ENCODE data around the gene ZNF770. TPM values are rescaled to one million over a fixed set of nuclear protein-coding genes. Genes with fewer than 3 reads are reported as not detected.

The ZNF770 gene, protein sequence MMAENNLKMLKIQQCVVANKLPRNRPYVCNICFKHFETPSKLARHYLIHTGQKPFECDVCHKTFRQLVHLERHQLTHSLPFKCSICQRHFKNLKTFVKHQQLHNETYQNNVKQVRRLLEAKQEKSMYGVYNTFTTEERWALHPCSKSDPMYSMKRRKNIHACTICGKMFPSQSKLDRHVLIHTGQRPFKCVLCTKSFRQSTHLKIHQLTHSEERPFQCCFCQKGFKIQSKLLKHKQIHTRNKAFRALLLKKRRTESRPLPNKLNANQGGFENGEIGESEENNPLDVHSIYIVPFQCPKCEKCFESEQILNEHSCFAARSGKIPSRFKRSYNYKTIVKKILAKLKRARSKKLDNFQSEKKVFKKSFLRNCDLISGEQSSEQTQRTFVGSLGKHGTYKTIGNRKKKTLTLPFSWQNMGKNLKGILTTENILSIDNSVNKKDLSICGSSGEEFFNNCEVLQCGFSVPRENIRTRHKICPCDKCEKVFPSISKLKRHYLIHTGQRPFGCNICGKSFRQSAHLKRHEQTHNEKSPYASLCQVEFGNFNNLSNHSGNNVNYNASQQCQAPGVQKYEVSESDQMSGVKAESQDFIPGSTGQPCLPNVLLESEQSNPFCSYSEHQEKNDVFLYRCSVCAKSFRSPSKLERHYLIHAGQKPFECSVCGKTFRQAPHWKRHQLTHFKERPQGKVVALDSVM
- 34.0 and 56.1 TPM in 2 replicates for total RNA-seq (ENCODE audit: low replicate concordance)

DNA sequence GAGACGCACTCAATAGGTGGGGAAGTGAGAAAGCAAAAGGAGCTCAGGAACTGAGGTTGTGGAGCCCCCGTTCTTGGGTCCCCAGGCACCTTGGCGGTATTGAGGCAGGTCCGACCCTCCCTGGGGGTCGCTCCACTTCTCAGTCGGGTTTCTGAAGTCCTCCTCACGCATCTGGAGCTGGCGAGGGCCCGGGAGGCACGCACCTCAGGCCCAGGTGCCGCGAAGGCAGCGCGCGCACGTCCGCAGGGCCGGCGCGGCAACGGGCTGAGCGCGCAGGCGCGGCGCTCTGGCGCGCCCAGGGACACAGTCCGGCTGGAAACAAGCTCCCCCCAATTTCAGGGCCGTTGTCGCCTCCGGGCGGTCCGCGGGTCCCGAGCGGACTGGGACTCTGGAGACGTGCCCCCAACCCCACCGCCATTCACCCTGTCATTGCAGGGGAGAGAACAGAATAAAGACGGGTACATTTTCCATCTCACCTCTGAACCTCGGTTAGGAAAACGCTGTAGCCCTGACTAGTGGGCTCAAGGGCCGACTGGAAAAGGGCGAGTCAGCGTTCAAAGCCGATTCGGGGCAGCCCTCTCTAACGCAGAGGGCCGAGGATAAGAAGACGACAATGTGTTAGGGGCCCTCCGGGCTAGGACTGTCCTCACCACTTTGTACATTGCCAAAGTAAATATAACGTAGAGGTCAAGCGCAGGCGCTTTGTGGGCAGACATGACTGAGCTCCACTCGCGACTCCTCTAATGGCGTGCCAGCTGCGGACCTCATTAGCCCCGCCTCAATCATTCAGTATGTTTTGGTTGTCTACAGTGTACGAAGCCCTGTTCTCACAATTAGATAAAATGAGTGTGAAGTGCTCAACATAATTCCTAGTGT is at the start of gene ZNF770:
Gene ZNF770 (minus strand): TSS at position 261 of the 876 bp plus-strand sequence. CDS start 4,853 bp downstream, outside the sequence.
- Histone ChIP-seq H2AFZ (replicated peaks) (peak within 1 kb of the TSS; percentile 98), H3K9ac (peak within 1 kb of the TSS; percentile 88), H3F3A (ENCODE audit: low read depth) (peaks cover 4% of the 10 kb centered on the region), H3K9me3 (ENCODE audit: low read depth) (no peaks in the 10 kb centered on the region), H3K4me3 (peak within 1 kb of the TSS; percentile 92), H3K4me2 (peak within 1 kb of the TSS; percentile 85), H4K20me1 (ENCODE audit: low read depth) (peaks cover 19% of the 10 kb centered on the region), H3K27ac (no peak within 1 kb of the TSS), H3K27me3 (no peaks in the 10 kb centered on the region), H3K79me2 (ENCODE audit: low read depth) (peaks cover 49% of the 10 kb centered on the region), H3K4me1 (peaks cover 10% of the 10 kb centered on the region), H3K36me3 (no peaks in the 10 kb centered on the region)
- no peaks in the 10 kb centered on the region for H3K9me3 Mint-ChIP-seq
- peaks cover 16% of the 10 kb centered on the region for H3K4me1 Mint-ChIP-seq
- H3K4me3 Mint-ChIP-seq: peak within 1 kb of the TSS; percentile 97
- DNase-seq (ENCODE audit: low spot score): peak; percentile 84
- peak within 1 kb of the TSS; percentile 98 for H3K27ac Mint-ChIP-seq
- H3K36me3 Mint-ChIP-seq: no peaks in the 10 kb centered on the region
- TF ChIP-seq EZH2 (IDR thresholded peaks at IDR 0.05): peak; percentile 49
- TF ChIP-seq, protein P1, sequence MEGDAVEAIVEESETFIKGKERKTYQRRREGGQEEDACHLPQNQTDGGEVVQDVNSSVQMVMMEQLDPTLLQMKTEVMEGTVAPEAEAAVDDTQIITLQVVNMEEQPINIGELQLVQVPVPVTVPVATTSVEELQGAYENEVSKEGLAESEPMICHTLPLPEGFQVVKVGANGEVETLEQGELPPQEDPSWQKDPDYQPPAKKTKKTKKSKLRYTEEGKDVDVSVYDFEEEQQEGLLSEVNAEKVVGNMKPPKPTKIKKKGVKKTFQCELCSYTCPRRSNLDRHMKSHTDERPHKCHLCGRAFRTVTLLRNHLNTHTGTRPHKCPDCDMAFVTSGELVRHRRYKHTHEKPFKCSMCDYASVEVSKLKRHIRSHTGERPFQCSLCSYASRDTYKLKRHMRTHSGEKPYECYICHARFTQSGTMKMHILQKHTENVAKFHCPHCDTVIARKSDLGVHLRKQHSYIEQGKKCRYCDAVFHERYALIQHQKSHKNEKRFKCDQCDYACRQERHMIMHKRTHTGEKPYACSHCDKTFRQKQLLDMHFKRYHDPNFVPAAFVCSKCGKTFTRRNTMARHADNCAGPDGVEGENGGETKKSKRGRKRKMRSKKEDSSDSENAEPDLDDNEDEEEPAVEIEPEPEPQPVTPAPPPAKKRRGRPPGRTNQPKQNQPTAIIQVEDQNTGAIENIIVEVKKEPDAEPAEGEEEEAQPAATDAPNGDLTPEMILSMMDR (IDR thresholded peaks at IDR 0.05): no peak
- H3K27me3 Mint-ChIP-seq (ENCODE audit: insufficient read depth, low read depth): peaks cover 2% of the 10 kb centered on the region

DNA sequence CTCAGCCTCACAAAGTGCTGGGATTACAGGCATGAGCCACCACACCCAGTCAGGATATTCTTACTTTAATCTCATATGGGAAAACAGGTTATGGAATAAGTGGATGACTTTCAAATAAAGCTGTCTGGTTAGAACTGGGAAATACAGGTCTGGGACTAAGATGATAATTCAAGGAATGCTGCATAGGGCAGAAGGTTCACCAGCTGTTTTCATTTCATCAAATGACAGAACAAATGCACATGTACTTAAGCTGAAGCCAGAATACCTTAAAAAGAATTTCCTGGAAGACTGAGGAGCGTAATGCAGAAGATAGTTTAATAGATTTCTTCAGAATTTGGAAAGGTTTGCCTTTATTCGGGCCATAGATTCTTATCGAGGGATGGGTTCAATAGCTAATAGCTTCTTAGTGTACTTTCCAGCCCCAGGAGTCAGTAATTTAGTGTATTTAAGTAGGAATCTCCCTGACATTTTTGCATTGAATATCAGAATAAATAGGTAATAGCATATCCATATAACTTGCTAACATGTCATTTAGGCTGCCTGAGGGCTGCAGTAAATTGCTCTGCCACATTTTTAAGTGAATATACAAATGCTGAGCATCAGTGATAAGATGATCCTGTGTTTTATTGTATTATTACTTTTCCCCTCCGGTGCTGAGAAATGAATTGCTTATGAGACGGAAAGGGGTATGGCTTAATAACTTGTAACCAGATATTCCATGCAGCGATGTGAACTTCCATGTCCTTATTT is 40.3 kb upstream of the ZNF770 start:
- H3K9me3 ChIP-seq (ENCODE audit: low read depth): no peaks in the 10 kb centered on the region
- Mint-ChIP-seq H3K4me1 (no peaks in the 10 kb centered on the region), H3K27ac (no peak overlapping the region), H3K4me3 (no peak overlapping the region), H3K36me3 (no peaks in the 10 kb centered on the region), H3K9me3 (no peaks in the 10 kb centered on the region), H3K27me3 (ENCODE audit: insufficient read depth, low read depth) (no peaks in the 10 kb centered on the region)
- H3K27ac ChIP-seq: no peak overlapping the region
- H3K27me3 ChIP-seq: no peaks in the 10 kb centered on the region
- TF ChIP-seq, protein P1 (IDR thresholded peaks at IDR 0.05): no peak
- TF ChIP-seq EZH2 (IDR thresholded peaks at IDR 0.05): no peak
- DNase-seq (ENCODE audit: low spot score): no peak
- no peaks in the 10 kb centered on the region for H3F3A ChIP-seq (ENCODE audit: low read depth)
- H3K4me3 ChIP-seq: no peak overlapping the region
- no peaks in the 10 kb centered on the region for H3K4me1 ChIP-seq
- H3K79me2 ChIP-seq (ENCODE audit: low read depth): no peaks in the 10 kb centered on the region
- no peaks in the 10 kb centered on the region for H4K20me1 ChIP-seq (ENCODE audit: low read depth)
- no peak overlapping the region for H2AFZ ChIP-seq (replicated peaks)
- H3K9ac ChIP-seq: no peak overlapping the region
- H3K36me3 ChIP-seq: no peaks in the 10 kb centered on the region
- no peak overlapping the region for H3K4me2 ChIP-seq

DNA sequence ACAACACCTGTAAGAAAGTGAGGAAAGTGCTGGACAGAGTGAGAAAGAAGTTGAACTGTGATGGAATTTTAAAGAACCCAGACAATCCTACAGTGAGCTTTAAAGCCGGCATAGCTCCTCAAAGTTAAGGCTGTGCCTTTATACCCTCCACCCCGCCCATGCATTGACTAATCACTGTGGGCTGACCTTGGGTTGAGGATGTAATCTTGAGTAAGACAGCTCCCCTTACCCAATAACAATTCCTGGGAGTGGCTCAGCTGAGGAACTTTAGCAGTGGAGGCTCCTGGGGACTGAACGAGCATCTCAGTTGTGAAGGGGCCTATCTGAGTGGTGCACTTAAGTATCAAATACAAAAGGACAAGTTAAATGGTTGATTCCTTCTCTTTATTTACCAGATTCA is 35.7 kb upstream of the ZNF770 start:
- Histone ChIP-seq H3K4me3 (no peak overlapping the region), H3K79me2 (ENCODE audit: low read depth) (no peaks in the 10 kb centered on the region), H4K20me1 (ENCODE audit: low read depth) (no peaks in the 10 kb centered on the region), H3K4me1 (no peaks in the 10 kb centered on the region), H3K9me3 (ENCODE audit: low read depth) (no peaks in the 10 kb centered on the region), H3K36me3 (no peaks in the 10 kb centered on the region), H3K27me3 (no peaks in the 10 kb centered on the region), H3F3A (ENCODE audit: low read depth) (peaks cover 9% of the 10 kb centered on the region), H2AFZ (replicated peaks) (no peak overlapping the region), H3K4me2 (no peak overlapping the region), H3K27ac (no peak overlapping the region), H3K9ac (no peak overlapping the region)
- no peak overlapping the region for H3K27ac Mint-ChIP-seq
- H3K4me3 Mint-ChIP-seq: no peak overlapping the region
- TF ChIP-seq EZH2 (IDR thresholded peaks at IDR 0.05) (no peak), EZH2phosphoT487 (IDR thresholded peaks at IDR 0.05) (no peak)
- TF ChIP-seq, protein P1 (IDR thresholded peaks at IDR 0.05): no peak
- no peaks in the 10 kb centered on the region for H3K27me3 Mint-ChIP-seq (ENCODE audit: insufficient read depth, low read depth)
- no peak for DNase-seq (ENCODE audit: low spot score)
- no peaks in the 10 kb centered on the region for H3K9me3 Mint-ChIP-seq
- no peaks in the 10 kb centered on the region for H3K36me3 Mint-ChIP-seq
- peaks cover 9% of the 10 kb centered on the region for H3K4me1 Mint-ChIP-seq
